Lower leg skin (tissue), 4 donors: ENCODE data around the gene MT1H. TPM values are rescaled to one million over a fixed set of nuclear protein-coding genes. Genes with fewer than 3 reads are reported as not detected.

Source experiments
- DNase-seq, 2 donors: peaks; one replicate each; pipeline ENCODE4 v3.0.0-alpha.2; 2019; ENCODE audit warnings: low spot score in 2 of 2
- H3K4me3 ChIP-seq: fragments of 200-600 bp; sonication (generic); 2 replicates; pipeline ENCODE4 v1.5.1; 2017; ENCODE audit warnings: mild to moderate bottlenecking, low read depth; ENCODE audit not compliant: poor library complexity, severe bottlenecking
- CTCF ChIP-seq, 3 donors: fragments of 450-650 bp; IDR thresholded peaks; one replicate each; pipeline ENCODE4 v1.5.1; 2016; ENCODE audit warnings: antibody characterized with exemption in 3 of 3, mild to moderate bottlenecking in 3 of 3, moderate library complexity in 2 of 3
- POLR2A ChIP-seq, 2 donors: fragments of 450-650 bp; IDR thresholded peaks; one replicate each; pipeline ENCODE4 v1.6.1; 2016 to 2017; ENCODE audit warnings: antibody characterized with exemption in 2 of 2, mild to moderate bottlenecking in 1 of 2, moderate library complexity in 1 of 2
- WGBS, 2 donors: methylation state at CpG; one replicate each; pipeline ENCODE4 v1.1.5; 2018; 5-methylcytosine and 5-hydroxymethylcytosine counted together
- intact Hi-C: fragments of 100-400 bp; cut with DNase I; formaldehyde crosslinking; loops from one replicate; pipeline ENCODE4 v1.15.0; 2023; ENCODE audit warnings: low total_unique reads
- total RNA-seq, 4 donors: library from RNA; depleted of rRNA; stranded (reverse); fragments of >200 nt; gene quantifications; one replicate each; pipeline ENCODE4 v1.1.0, GENCODE V29; 2016

MT1H gene
- total RNA-seq, 4 donors from 2014 or later = 1.2 to 3.9 TPM; not detected in 2

GRCh38 chr16:56691885-56692284 lies 22.3 kb downstream of the MT1H start:
- intact Hi-C loops = no loop called here
- TF ChIP-seq POLR2A (IDR thresholded peaks at IDR 0.05) (no peak), CTCF (IDR thresholded peaks at IDR 0.05) (no peak)
- no peak overlapping the region for H3K4me3 ChIP-seq
- peak in 1 of 2 donors; percentile 71 for DNase-seq
- WGBS, 2 donors = 34 to 57% methylated on average over 4 of the region's 4 CpGs

GRCh38 chr16:56695246-56695645 lies 25.6 kb downstream of the MT1H start:
- H3K4me3 ChIP-seq = no peak overlapping the region
- intact Hi-C loops = no loop called here
- no peak for TF ChIP-seq POLR2A (IDR thresholded peaks at IDR 0.05)
- no peak for TF ChIP-seq CTCF (IDR thresholded peaks at IDR 0.05)
- 60 to 100% methylated on average over 1 of the region's 1 CpG for WGBS, 2 donors
- no peak for DNase-seq

DNA sequence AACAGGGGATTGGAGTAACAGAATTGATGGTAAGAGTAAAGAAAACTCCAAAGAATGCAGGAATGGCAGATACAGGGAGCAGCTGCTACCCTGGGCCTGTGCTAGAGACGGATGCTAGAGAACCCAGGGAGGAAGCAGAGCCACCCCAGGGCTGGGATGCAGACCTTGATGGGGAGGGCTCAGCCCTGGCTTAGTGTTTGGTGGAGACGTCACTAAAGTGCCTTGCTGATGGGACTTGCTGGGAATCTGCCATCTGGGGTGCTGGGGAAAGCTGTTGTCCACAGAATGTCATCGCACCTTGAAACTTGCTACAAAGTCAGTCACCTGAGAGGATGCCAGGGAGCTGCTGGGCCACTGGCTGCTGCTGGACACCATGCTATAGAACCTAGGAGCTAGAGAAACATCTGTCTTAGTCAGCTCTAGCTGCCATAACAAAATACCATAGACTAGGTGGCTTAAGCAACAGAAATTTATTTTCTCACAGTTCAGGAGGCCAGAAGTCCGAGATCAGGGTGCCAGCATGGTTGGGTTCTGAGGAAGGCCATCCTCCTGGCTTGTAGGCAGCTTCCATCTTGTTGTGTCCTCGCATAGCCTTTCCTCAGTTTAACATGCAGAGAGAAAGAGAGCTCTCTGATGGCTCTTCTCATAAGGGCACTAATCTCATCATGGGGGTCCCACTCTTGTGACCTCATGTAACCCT lies 28.0 kb downstream of the MT1H start:
- 88 to 96% methylated on average over 4 to 5 of the region's 5 CpGs for WGBS, 2 donors
- intact Hi-C loops = no loop called here
- no peak overlapping the region for H3K4me3 ChIP-seq
- TF ChIP-seq POLR2A (IDR thresholded peaks at IDR 0.05) = no peak
- no peak for TF ChIP-seq CTCF (IDR thresholded peaks at IDR 0.05)
- DNase-seq = peak in 1 of 2 donors; percentile 50

- intact Hi-C loops = loop anchor here (10.0 kb wide), 2 partner anchors 115 to 185 kb away; partner anchors contain the start of gene MT3
- TF ChIP-seq CTCF (IDR thresholded peaks at IDR 0.05) (no peak), POLR2A (IDR thresholded peaks at IDR 0.05) (no peak)
- DNase-seq = no peak
- H3K4me3 ChIP-seq = no peak overlapping the region
- WGBS, 2 donors = 0 to 50% methylated on average over 1 of the region's 1 CpG
Measured at GRCh38 chr16:56700195-56700594, 30.6 kb downstream of the MT1H start.

DNA sequence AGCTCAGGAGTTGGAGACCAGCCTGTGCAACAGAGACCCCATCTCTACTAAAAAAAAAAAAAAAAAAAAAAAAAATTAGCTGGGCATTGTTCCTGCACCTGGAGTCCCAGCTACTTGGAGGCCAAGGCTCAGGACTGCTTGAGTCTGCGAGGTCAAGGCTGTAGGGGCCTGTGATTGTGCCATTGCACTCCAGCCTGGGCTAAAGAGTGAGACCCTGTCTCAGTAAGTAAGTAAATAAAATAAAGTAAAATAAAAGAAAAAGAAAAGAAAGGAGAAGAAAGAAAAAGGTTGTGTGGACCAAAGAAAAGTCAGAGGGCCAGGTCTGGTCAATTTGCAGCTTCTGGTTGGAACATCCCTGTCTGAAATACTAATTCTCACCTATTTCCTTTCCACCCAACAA lies 31.0 kb downstream of the MT1H start:
- no peak for TF ChIP-seq POLR2A (IDR thresholded peaks at IDR 0.05)
- no peak for TF ChIP-seq CTCF (IDR thresholded peaks at IDR 0.05)
- DNase-seq = peak in 1 of 2 donors; percentile 50
- no peak overlapping the region for H3K4me3 ChIP-seq
- intact Hi-C loops = loop anchor here (10.0 kb wide), 2 partner anchors 116 to 186 kb away; partner anchors contain the start of gene MT3
- WGBS, 2 donors = 94 to 100% methylated on average over 1 of the region's 1 CpG
